GM12878 (cell line): Measurements from ENCODE around the gene DCDC1. TPM values are rescaled to one million over a fixed set of nuclear protein-coding genes. Genes with fewer than 3 reads are reported as not detected.

Experiments used
- ATAC-seq: fragments of 200-7000 bp; cut with Tn5 transposase; 3 replicates; pipeline ENCODE4 v1.9.1; 2020; ENCODE audit warnings: mild to moderate bottlenecking, moderate library complexity
- BruUV-seq: library from RNA; stranded (reverse); fragments of 400-500 nt; replicated peaks from 2 replicates; lab custom pipeline; 2021; lab: Mats Ljungman, UMichigan
- CTCF ChIA-PET: fragments of 300-600 bp; sonication (Branson Sonifier 250); formaldehyde crosslinking; extraction: SDS; loops from one replicate; lab custom pipeline; 2021; ENCODE audit warnings: inconsistent platforms; lab: Yijun Ruan, JAX
- POLR2A ChIA-PET: fragments of 350-600 bp; formaldehyde crosslinking; extraction: SDS; loops from one replicate; lab custom pipeline; 2021; ENCODE audit warnings: inconsistent platforms; lab: Charles Lee
- RAD21 ChIA-PET: fragments of 300-600 bp; sonication (Branson Sonifier 250); formaldehyde crosslinking; loops from one replicate; lab custom pipeline; 2023; ENCODE audit warnings: antibody characterized with exemption; ENCODE audit not compliant: unreplicated experiment; lab: Charles Lee
- SMC1A ChIA-PET: fragments of 300-600 bp; sonication (Branson Sonifier 250); formaldehyde crosslinking; loops from one replicate; lab custom pipeline; 2023; ENCODE audit not compliant: unreplicated experiment, uncharacterized antibody; lab: Charles Lee
- DNase-seq: peaks from one replicate; pipeline ENCODE4 v3.0.0-alpha.2; 2011; ENCODE audit warnings: low read depth, low spot score
- FAIRE-seq: peaks from 3 replicates; lab custom pipeline; 2011; peaks lifted over from hg19 to GRCh38; lab: Jason Lieb, UNC
- H2AFZ ChIP-seq: 2 replicates; pipeline ENCODE4 v1.6.0; 2011; ENCODE audit warnings: low read depth, low read length, control low read depth; ENCODE audit not compliant: control insufficient read depth
- H3K27ac ChIP-seq: 2 replicates; pipeline ENCODE4 v1.5.1; 2011; ENCODE audit warnings: control low read depth; ENCODE audit not compliant: control insufficient read depth, insufficient read depth
- H3K27me3 ChIP-seq, 2 experiments: replicated peaks in 1 of 2; 2 replicates each; pipeline versions ENCODE4 v1.6.0 to v1.6.1; 2011; ENCODE audit warnings: low read length in 1 of 2; ENCODE audit not compliant: control insufficient read depth in 2 of 2, insufficient read depth in 2 of 2
- H3K36me3 ChIP-seq, 2 experiments: 2 replicates each; pipeline ENCODE4 v1.5.1; 2011; ENCODE audit warnings: low read length in 1 of 2; ENCODE audit not compliant: control insufficient read depth in 2 of 2, insufficient read depth in 2 of 2
- H3K4me1 ChIP-seq: 2 replicates; pipeline ENCODE4 v1.6.1; 2011; ENCODE audit warnings: mild to moderate bottlenecking, low read length, moderate library complexity, mixed read lengths; ENCODE audit not compliant: control insufficient read depth, insufficient read depth
- H3K4me2 ChIP-seq: 2 replicates; pipeline ENCODE4 v1.6.0; 2011; ENCODE audit warnings: control low read depth; ENCODE audit not compliant: control insufficient read depth, insufficient read depth
- H3K4me3 ChIP-seq: fragments of 200-600 bp; sonication (generic); 2 replicates; pipeline ENCODE4 v1.5.1; 2016
- H3K79me2 ChIP-seq: 2 replicates; pipeline ENCODE4 v1.6.0; 2011; ENCODE audit warnings: low read length; ENCODE audit not compliant: control insufficient read depth, insufficient read depth
- H3K9ac ChIP-seq: 2 replicates; pipeline ENCODE4 v1.8.0; 2011; ENCODE audit warnings: low read length, control low read depth, mixed read lengths; ENCODE audit not compliant: control insufficient read depth, insufficient read depth
- H3K9me3 ChIP-seq: replicated peaks from 3 replicates; pipeline ENCODE4 v1.5.1; 2011; ENCODE audit warnings: mild to moderate bottlenecking, low read length; ENCODE audit not compliant: control insufficient read depth, insufficient read depth
- H4K20me1 ChIP-seq: 2 replicates; pipeline ENCODE4 v1.6.0; 2011; ENCODE audit not compliant: control insufficient read depth, insufficient read depth
- CHD4 ChIP-seq: fragments of 200-600 bp; sonication (generic); IDR thresholded peaks from 2 replicates; pipeline ENCODE4 v1.6.1; 2016; ENCODE audit warnings: mild to moderate bottlenecking
- E4F1 ChIP-seq: fragments of 450-650 bp; IDR thresholded peaks from 2 replicates; pipeline ENCODE4 v1.6.1; 2018; ENCODE audit warnings: borderline replicate concordance, mild to moderate bottlenecking; ENCODE audit not compliant: partially characterized antibody
- EGR1 ChIP-seq, 2 experiments: IDR thresholded peaks; 1 replicate in 1 of 2; 2 replicates in 1 of 2; pipeline ENCODE4 v1.6.1; 2011 to 2012; ENCODE audit warnings: low read depth in 2 of 2, low read length in 2 of 2, borderline replicate concordance in 1 of 2, mild to moderate bottlenecking in 1 of 2, moderate library complexity in 1 of 2
- ETV6 ChIP-seq, 2 experiments: fragments of 450-650 bp in 1 of 2; IDR thresholded peaks in 1 of 2; conservative IDR thresholded peaks in 1 of 2; 2 replicates each; pipeline ENCODE4 v1.6.1; 2014; ENCODE audit warnings: antibody characterized with exemption in 1 of 2, borderline replicate concordance in 1 of 2, low read depth in 1 of 2, mild to moderate bottlenecking in 1 of 2, moderate library complexity in 1 of 2
- GABPA ChIP-seq: IDR thresholded peaks from 2 replicates; pipeline ENCODE4 v1.6.1; 2014; ENCODE audit warnings: antibody characterized with exemption, low read depth, mild to moderate bottlenecking, inconsistent platforms
- GATAD2B ChIP-seq: fragments of 450-650 bp; conservative IDR thresholded peaks from 2 replicates; pipeline ENCODE4 v1.6.1; 2017; ENCODE audit warnings: low read depth, mild to moderate bottlenecking, moderate library complexity
- KAT2A ChIP-seq: conservative IDR thresholded peaks from 2 replicates; pipeline ENCODE4 v1.6.1; 2011; ENCODE audit warnings: low read depth, low read length; ENCODE audit not compliant: control insufficient read depth
- LARP7 ChIP-seq: fragments of 450-650 bp; IDR thresholded peaks from 2 replicates; pipeline ENCODE4 v1.6.1; 2017; ENCODE audit warnings: mild to moderate bottlenecking
- NBN ChIP-seq: fragments of 450-650 bp; IDR thresholded peaks from 2 replicates; pipeline ENCODE4 v1.6.1; 2016
- NFYB ChIP-seq: IDR thresholded peaks from 2 replicates; pipeline ENCODE4 v1.6.1; 2011; ENCODE audit warnings: low read depth, mild to moderate bottlenecking, low read length, improper control_type of control experiment, moderate library complexity; ENCODE audit not compliant: insufficient read depth
- PAX8 ChIP-seq: fragments of 450-650 bp; IDR thresholded peaks from 2 replicates; pipeline ENCODE4 v1.6.1; 2017; ENCODE audit warnings: mild to moderate bottlenecking, moderate library complexity
- RUNX3 ChIP-seq: IDR thresholded peaks from 2 replicates; pipeline ENCODE4 v1.6.1; 2012; ENCODE audit warnings: low read length, inconsistent platforms
- SREBF1 ChIP-seq: IDR thresholded peaks from 2 replicates; pipeline ENCODE4 v1.6.1; 2012; ENCODE audit warnings: mild to moderate bottlenecking, low read length
- TARDBP ChIP-seq: IDR thresholded peaks from 2 replicates; pipeline ENCODE4 v1.6.1; 2016; ENCODE audit warnings: borderline replicate concordance
- ZNF217 ChIP-seq: fragments of 450-650 bp; IDR thresholded peaks from 2 replicates; pipeline ENCODE4 v1.6.1; 2017; ENCODE audit warnings: antibody characterized with exemption, mild to moderate bottlenecking
- ZSCAN29 ChIP-seq: fragments of 450-650 bp; IDR thresholded peaks from 2 replicates; pipeline ENCODE4 v1.6.1; 2017; ENCODE audit warnings: mild to moderate bottlenecking, moderate library complexity
- WGBS: methylation state at CpG from one replicate; pipeline ENCODE4 v1.1.6; 2016; ENCODE audit warnings: low lambda C conversion rate; ENCODE audit not compliant: insufficient replicate concordance, insufficient coverage; ENCODE audit errors: missing lambda C conversion rate; 5-methylcytosine and 5-hydroxymethylcytosine counted together
- in situ Hi-C: fragments of 300-500 bp; cut with MboI; formaldehyde crosslinking; loops from 9 replicates; pipeline ENCODE4 v1.14.3; 2018; ENCODE audit warnings: mixed read lengths
- intact Hi-C: fragments of 100-400 bp; cut with micrococcal nuclease; formaldehyde crosslinking; loops from one replicate; pipeline ENCODE4 v1.14.2; 2022; ENCODE audit not compliant: unreplicated experiment
- polyA plus RNA-seq, 11 experiments: library from polyadenylated mRNA; depleted of rRNA in 4 of 11; unstranded in 6 of 11; stranded (reverse) in 5 of 11; fragments of >200 nt; fragmentation: Nextera tagmentation in 4 of 11; fragmentation: Illumina TruSeq in 1 of 11; extraction: Ambion mirVana in 4 of 11; extraction: Trizol in 1 of 11; gene quantifications; 1 replicate in 1 of 11; 2 replicates in 10 of 11; pipeline versions ENCODE4 v1.2.1 to v1.2.3, GENCODE V29; 2011 to 2016; ENCODE audit warnings: inconsistent platforms in 2 of 11, missing spikeins in 2 of 11, low read depth in 1 of 11
- total RNA-seq, 4 experiments: library from RNA; depleted of rRNA in 3 of 4; stranded (reverse); fragments of >200 nt in 3 of 4; fragmentation: Illumina TruSeq in 1 of 4; extraction: Trizol in 1 of 4; gene quantifications; 2 replicates each; pipeline versions ENCODE4 v1.2.1 to v1.2.3, GENCODE V29; 2013 to 2021

DCDC1 gene
- total and polyA plus RNA-seq, 10 of the 15 experiments (the other 5 are each of a cell fraction or from before 2014, with no cell fraction given) = not detected

GRCh38 chr11:31328697-31329096 lies 40.8 kb downstream of the DCDC1 start:
- FAIRE-seq = no peak
- intact Hi-C loops = no loop called here
- no peaks in the 10 kb centered on the region for H3K79me2 ChIP-seq
- H3K27me3 ChIP-seq = no peaks in the 10 kb centered on the region
- ChIA-PET SMC1A (no interaction called here), POLR2A (no interaction called here), CTCF (no interaction called here), RAD21 (no interaction called here)
- TF ChIP-seq SREBF1 (no peak), TARDBP (no peak), EGR1 (IDR thresholded peaks at IDR 0.05; ENCODE audit: borderline replicate concordance in 1 of 2, low read depth in 2 of 2, low read length in 2 of 2) (no peak), GABPA (no peak), E4F1 (no peak), ZSCAN29 (no peak), CHD4 (no peak), ETV6 (conservative IDR thresholded peaks at IDR 0.05 in 1 of 2, IDR thresholded peaks at IDR 0.05 in 1 of 2; ENCODE audit: borderline replicate concordance in 1 of 2, low read depth in 1 of 2) (no peak), RUNX3 (no peak), NFYB (no peak), GATAD2B (no peak), ZNF217 (no peak), KAT2A (no peak), LARP7 (no peak), PAX8 (no peak), NBN (no peak)
- DNase-seq = no peak
- H2AFZ ChIP-seq = no peak overlapping the region
- in situ Hi-C loops = no loop called here
- no peak overlapping the region for H3K4me3 ChIP-seq
- no peak overlapping the region for H3K9ac ChIP-seq
- no TSS peak for BruUV-seq
- 52% methylated on average over 3 of the region's 6 CpGs for WGBS
- H3K9me3 ChIP-seq = no peaks in the 10 kb centered on the region
- no peaks in the 10 kb centered on the region for H4K20me1 ChIP-seq
- no peaks in the 10 kb centered on the region for H3K36me3 ChIP-seq
- no peak for ATAC-seq
- H3K27ac ChIP-seq = no peak overlapping the region
- H3K4me1 ChIP-seq = no peaks in the 10 kb centered on the region
- H3K4me2 ChIP-seq = no peak overlapping the region
